Keratinocyte (primary cell): ENCODE results near the gene TNPO1. TPM values are rescaled to one million over a fixed set of nuclear protein-coding genes. Genes with fewer than 3 reads are reported as not detected.
"Not testable (repeated sequence)": the region's sequence is repeated elsewhere in the genome, so short reads cannot be mapped to it uniquely, and the experiment has no call there.

ENCODE experiments used
- DNase-seq: peaks from one replicate; pipeline ENCODE4 v3.0.0-alpha.2; 2011; ENCODE audit warnings: low read depth, missing footprints, low spot score
- FAIRE-seq: peaks from 2 replicates; lab custom pipeline; 2011; peaks lifted over from hg19 to GRCh38; lab: Jason Lieb, UNC
- H2AFZ ChIP-seq: 2 replicates; pipeline ENCODE4 v1.6.0; 2012; ENCODE audit warnings: low read length, control low read depth, inconsistent platforms; ENCODE audit not compliant: control insufficient read depth
- H3K27ac ChIP-seq: 2 replicates; pipeline ENCODE4 v1.5.1; 2011; ENCODE audit warnings: low read length; ENCODE audit not compliant: control insufficient read depth, insufficient read depth
- H3K27me3 ChIP-seq: 3 replicates; pipeline ENCODE4 v1.6.0; 2011; ENCODE audit warnings: low read length; ENCODE audit not compliant: control insufficient read depth, insufficient read depth; ENCODE audit errors: extremely low read depth
- H3K36me3 ChIP-seq, 2 experiments: 2 replicates in 1 of 2; 3 replicates in 1 of 2; pipeline ENCODE4 v1.5.1; 2011; ENCODE audit warnings: low read length in 2 of 2, mild to moderate bottlenecking in 1 of 2; ENCODE audit not compliant: control insufficient read depth in 2 of 2, insufficient read depth in 2 of 2; ENCODE audit errors: extremely low read depth in 1 of 2
- H3K4me1 ChIP-seq: 3 replicates; pipeline ENCODE4 v1.5.1; 2011; ENCODE audit warnings: low read length; ENCODE audit not compliant: control insufficient read depth, insufficient read depth; ENCODE audit errors: extremely low read depth
- H3K4me2 ChIP-seq: 3 replicates; pipeline ENCODE4 v1.6.0; 2011; ENCODE audit warnings: low read depth, low read length; ENCODE audit not compliant: control insufficient read depth, insufficient read depth; ENCODE audit errors: extremely low read depth
- H3K4me3 ChIP-seq, 3 experiments: fragments of 200-600 bp in 1 of 3; sonication (generic) in 1 of 3; 2 replicates in 2 of 3; 3 replicates in 1 of 3; pipeline ENCODE4 v1.5.1; 2011 to 2016; ENCODE audit warnings: low read length in 3 of 3, mild to moderate bottlenecking in 3 of 3, control low read depth in 2 of 3, inconsistent platforms in 1 of 3, low read depth in 1 of 3, mixed read lengths in 1 of 3, mixed run types in 1 of 3, moderate library complexity in 1 of 3; ENCODE audit not compliant: control insufficient read depth in 2 of 3, insufficient read depth in 2 of 3; ENCODE audit errors: extremely low read depth in 1 of 3
- H3K79me2 ChIP-seq: 2 replicates; pipeline ENCODE4 v1.6.0; 2012; ENCODE audit warnings: low read length; ENCODE audit not compliant: control insufficient read depth, insufficient read depth
- H3K9ac ChIP-seq: 3 replicates; pipeline ENCODE4 v1.6.0; 2011; ENCODE audit warnings: low read length; ENCODE audit not compliant: control insufficient read depth, insufficient read depth; ENCODE audit errors: extremely low read depth
- H3K9me1 ChIP-seq: 3 replicates; pipeline ENCODE4 v1.6.0; 2011; ENCODE audit warnings: low read length; ENCODE audit not compliant: control insufficient read depth, insufficient read depth; ENCODE audit errors: extremely low read depth
- H3K9me3 ChIP-seq: 2 replicates; pipeline ENCODE4 v1.5.1; 2012; ENCODE audit warnings: low read depth, low read length; ENCODE audit not compliant: control insufficient read depth
- H4K20me1 ChIP-seq: 3 replicates; pipeline ENCODE4 v1.6.0; 2011; ENCODE audit warnings: low read length; ENCODE audit not compliant: control insufficient read depth, insufficient read depth; ENCODE audit errors: extremely low read depth
- EZH2 ChIP-seq: IDR thresholded peaks from one replicate; pipeline ENCODE4 v1.6.1; 2012; ENCODE audit warnings: inconsistent platforms, mild to moderate bottlenecking, low read length, moderate library complexity
- dilution Hi-C: fragments of 300-500 bp; cut with MboI; formaldehyde crosslinking; loops from one replicate; pipeline ENCODE4 v1.7.0; 2020; ENCODE audit warnings: low sequenced_read_pairs; ENCODE audit not compliant: extremely low pct_ligation_motif_present
- polyA plus RNA-seq, 5 experiments: library from polyadenylated mRNA; depleted of rRNA in 3 of 5; stranded (reverse) in 3 of 5; stranded (forward) in 1 of 5; unstranded in 1 of 5; fragments of >200 nt; gene quantifications; 1 replicate in 1 of 5; 2 replicates in 3 of 5; 3 replicates in 1 of 5; pipeline versions ENCODE4 v1.2.1 to v1.2.3, GENCODE V29; 2011 to 2012; ENCODE audit warnings: missing spikeins in 2 of 5, low read depth in 1 of 5, low replicate concordance in 1 of 5
- TF ChIP-seq, protein P1 (sequence below), 3 experiments: IDR thresholded peaks in 1 of 3; conservative IDR thresholded peaks in 1 of 3; optimal IDR thresholded peaks in 1 of 3; 2 replicates in 2 of 3; 3 replicates in 1 of 3; pipeline versions ENCODE3 to v1.5.1; 2011; ENCODE audit warnings: low read length in 3 of 3, mild to moderate bottlenecking in 3 of 3, moderate library complexity in 2 of 3, control low read depth in 1 of 3, inconsistent platforms in 1 of 3; ENCODE audit not compliant: insufficient read depth in 2 of 3; ENCODE audit errors: extremely low read depth in 1 of 3

The TNPO1 gene
- polyA plus RNA-seq, 1 donor (not counting 4 experiments of a cell fraction or from before 2014, with no cell fraction given) = 123 TPM

GRCh38 chr5:72934953-72935725 is 118.7 kb downstream of the TNPO1 start:
- H3K9me3 ChIP-seq, H3K9ac ChIP-seq, H3K27me3 ChIP-seq, H3K4me1 ChIP-seq, H3K79me2 ChIP-seq, H2AFZ ChIP-seq, H3K4me3 ChIP-seq, dilution Hi-C loops, DNase-seq, H3K27ac ChIP-seq, H3K4me2 ChIP-seq, H4K20me1 ChIP-seq, H3K9me1 ChIP-seq, H3K36me3 ChIP-seq, FAIRE-seq: not testable (repeated sequence)

DNA sequence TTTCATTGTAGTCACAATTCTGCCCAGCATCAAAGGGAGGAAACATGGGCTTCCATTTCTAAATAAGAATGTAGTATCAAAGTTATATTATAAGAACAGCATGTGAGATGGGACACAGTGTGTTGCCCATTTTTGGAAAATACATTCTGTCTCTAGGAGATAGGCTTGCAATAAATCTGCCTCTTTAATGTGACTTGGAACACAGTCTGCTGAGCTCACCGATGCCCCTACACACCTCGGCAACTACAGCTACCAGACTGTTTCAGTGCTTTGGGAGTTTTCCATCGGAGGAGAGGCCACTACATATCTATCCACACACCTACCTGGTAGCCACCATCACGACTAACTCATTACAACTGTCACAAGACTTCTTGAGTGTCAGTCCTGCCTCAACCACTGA is 120.4 kb downstream of the TNPO1 start:
- no peak for FAIRE-seq
- H3K27ac ChIP-seq = no peak overlapping the region

More for the DNA sequence above, 120.4 kb downstream of the TNPO1 start:
- TF ChIP-seq EZH2 = no peak
- TF ChIP-seq, protein P1, sequence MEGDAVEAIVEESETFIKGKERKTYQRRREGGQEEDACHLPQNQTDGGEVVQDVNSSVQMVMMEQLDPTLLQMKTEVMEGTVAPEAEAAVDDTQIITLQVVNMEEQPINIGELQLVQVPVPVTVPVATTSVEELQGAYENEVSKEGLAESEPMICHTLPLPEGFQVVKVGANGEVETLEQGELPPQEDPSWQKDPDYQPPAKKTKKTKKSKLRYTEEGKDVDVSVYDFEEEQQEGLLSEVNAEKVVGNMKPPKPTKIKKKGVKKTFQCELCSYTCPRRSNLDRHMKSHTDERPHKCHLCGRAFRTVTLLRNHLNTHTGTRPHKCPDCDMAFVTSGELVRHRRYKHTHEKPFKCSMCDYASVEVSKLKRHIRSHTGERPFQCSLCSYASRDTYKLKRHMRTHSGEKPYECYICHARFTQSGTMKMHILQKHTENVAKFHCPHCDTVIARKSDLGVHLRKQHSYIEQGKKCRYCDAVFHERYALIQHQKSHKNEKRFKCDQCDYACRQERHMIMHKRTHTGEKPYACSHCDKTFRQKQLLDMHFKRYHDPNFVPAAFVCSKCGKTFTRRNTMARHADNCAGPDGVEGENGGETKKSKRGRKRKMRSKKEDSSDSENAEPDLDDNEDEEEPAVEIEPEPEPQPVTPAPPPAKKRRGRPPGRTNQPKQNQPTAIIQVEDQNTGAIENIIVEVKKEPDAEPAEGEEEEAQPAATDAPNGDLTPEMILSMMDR (optimal IDR thresholded peaks at IDR 0.05 in 1 of 3, IDR thresholded peaks at IDR 0.05 in 1 of 3, conservative IDR thresholded peaks at IDR 0.05 in 1 of 3; ENCODE audit: extremely low read depth in 1 of 3, insufficient read depth in 2 of 3, low read length in 3 of 3) = no peak
- no peaks in the 10 kb centered on the region for H3K9me1 ChIP-seq
- DNase-seq = no peak
- H3K4me2 ChIP-seq = no peak overlapping the region
- no peak overlapping the region for H3K4me3 ChIP-seq
- no peaks in the 10 kb centered on the region for H3K4me1 ChIP-seq
- H4K20me1 ChIP-seq = no peaks in the 10 kb centered on the region
- H3K36me3 ChIP-seq = no peaks in the 10 kb centered on the region
- H2AFZ ChIP-seq = no peak overlapping the region
- dilution Hi-C loops = no loop called here
- H3K9me3 ChIP-seq = no peaks in the 10 kb centered on the region
- no peaks in the 10 kb centered on the region for H3K79me2 ChIP-seq
- H3K9ac ChIP-seq = no peak overlapping the region
- no peaks in the 10 kb centered on the region for H3K27me3 ChIP-seq
